ENCODE measurements around the gene IGF2BP3. TPM values are rescaled to one million over a fixed set of nuclear protein-coding genes. Genes with fewer than 3 reads are reported as not detected.
A peak's percentile ranks its signal among the peaks of the same experiment; 100 is the strongest.

The IGF2BP3 gene
- total RNA-seq, 1 experiment from 2014 or later, result 80.2 TPM

GRCh38 chr7:23454881-23455526 lies 15.3 kb downstream of the IGF2BP3 start:
- Histone ChIP-seq H3K4me3 (ENCODE audit: low read depth in 2 of 2, low read length in 2 of 2) (no peak overlapping the region), H3K9me3 (ENCODE audit: control insufficient read depth, insufficient read depth, low read depth, low read length) (no peaks in the 10 kb centered on the region), H3K4me1 (ENCODE audit: control insufficient read depth, insufficient read depth, low read length) (peaks cover 18% of the 10 kb centered on the region), H3K27me3 (ENCODE audit: control insufficient read depth, insufficient read depth, low read length) (no peaks in the 10 kb centered on the region), H3K27ac (ENCODE audit: low read length) (no peak overlapping the region), H3K36me3 (ENCODE audit: control insufficient read depth, insufficient read depth, low read length) (no peaks in the 10 kb centered on the region)
- no peak for TF ChIP-seq SIN3A (IDR thresholded peaks at IDR 0.05; ENCODE audit: borderline replicate concordance, insufficient read depth, low read depth, low read length)
- no peak for TF ChIP-seq CTCF (IDR thresholded peaks at IDR 0.05)
- TF ChIP-seq POLR2AphosphoS5 (IDR thresholded peaks at IDR 0.05; ENCODE audit: low read depth, low read length), result no peak
- in situ Hi-C loops (cut with HindIII; ENCODE audit: low pct_unique_long_range_greater_than_20kb, low sequenced_read_pairs) (no loop called here), intact Hi-C loops (cut with micrococcal nuclease; ENCODE audit: unreplicated experiment) (no loop called here)
- DNase-seq (ENCODE audit: low read depth, low spot score), result no peak
- POLR2A ChIA-PET, result interaction anchor here (1.0 kb wide), 1 partner anchor 9 kb away, joined by 3 read pairs; no protein-coding TSS in a partner anchor
- CTCF ChIA-PET, result interaction anchor here (0.5 kb wide), 1 partner anchor 191 kb away, joined by 7 read pairs; no protein-coding TSS in a partner anchor
- TSS peak; percentile 16 for BruUV-seq (replicated peaks)
- peak; percentile 32; the same call in 1 of the 2 replicates for ATAC-seq

DNA sequence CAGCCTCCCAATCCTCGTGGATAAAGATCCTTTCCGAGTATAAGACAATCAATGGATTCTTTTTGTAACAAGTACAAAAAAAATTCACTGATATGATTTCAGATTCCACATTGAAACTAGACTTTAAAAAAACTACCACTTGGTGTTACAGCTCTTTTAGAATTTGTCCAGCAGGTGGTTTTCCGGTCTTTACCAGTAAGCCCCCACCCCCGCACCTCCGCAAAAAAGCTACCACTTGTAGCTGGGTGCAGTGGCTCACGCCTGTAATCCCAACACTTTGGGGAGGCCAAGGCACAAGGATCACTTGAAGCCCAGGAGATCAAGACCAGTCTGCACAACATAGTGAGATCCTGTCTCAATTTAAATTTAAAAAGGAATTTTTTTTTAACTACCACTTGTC lies 19.8 kb downstream of the IGF2BP3 start:
- H3K36me3 ChIP-seq (ENCODE audit: control insufficient read depth, insufficient read depth, low read length), result no peaks in the 10 kb centered on the region
- ATAC-seq (no peak), DNase-seq (ENCODE audit: low read depth, low spot score) (no peak)
- ChIA-PET POLR2A (interaction anchor here (0.6 kb wide), 1 partner anchor 53 kb away, joined by 5 read pairs; no protein-coding TSS in a partner anchor), CTCF (no interaction called here)
- H3K4me3 ChIP-seq (ENCODE audit: low read depth in 2 of 2, low read length in 2 of 2), result no peak overlapping the region
- H3K27me3 ChIP-seq (ENCODE audit: control insufficient read depth, insufficient read depth, low read length), result no peaks in the 10 kb centered on the region
- no peaks in the 10 kb centered on the region for H3K9me3 ChIP-seq (ENCODE audit: control insufficient read depth, insufficient read depth, low read depth, low read length)
- no peak overlapping the region for H3K27ac ChIP-seq (ENCODE audit: low read length)
- peaks cover 14% of the 10 kb centered on the region for H3K4me1 ChIP-seq (ENCODE audit: control insufficient read depth, insufficient read depth, low read length)
- intact Hi-C loops (cut with micrococcal nuclease; ENCODE audit: unreplicated experiment) (no loop called here), in situ Hi-C loops (cut with HindIII; ENCODE audit: low pct_unique_long_range_greater_than_20kb, low sequenced_read_pairs) (no loop called here)
- TF ChIP-seq CTCF (IDR thresholded peaks at IDR 0.05) (no peak), POLR2AphosphoS5 (IDR thresholded peaks at IDR 0.05; ENCODE audit: low read depth, low read length) (no peak), REST (IDR thresholded peaks at IDR 0.05; ENCODE audit: insufficient read depth in 1 of 2, low read depth in 2 of 2, low read length in 1 of 2) (no peak), TCF7L2 (IDR thresholded peaks at IDR 0.05; ENCODE audit: low read depth, low read length) (no peak), SIN3A (IDR thresholded peaks at IDR 0.05; ENCODE audit: borderline replicate concordance, insufficient read depth, low read depth, low read length) (no peak)
- BruUV-seq (replicated peaks), result no TSS peak

Data from Panc1 (cell line).